Caco-2 (cell line): ENCODE measurements around the gene FOXF1. TPM values are rescaled to one million over a fixed set of nuclear protein-coding genes. Genes with fewer than 3 reads are reported as not detected.

Experiments used
- BruUV-seq: library from RNA; stranded (reverse); fragments of 400-500 nt; replicated peaks from 2 replicates; lab custom pipeline; 2021; lab: Mats Ljungman, UMichigan
- CTCF ChIA-PET: fragments of 300-600 bp; sonication (Branson Sonifier 250); formaldehyde crosslinking; loops from one replicate; lab custom pipeline; 2022; ENCODE audit warnings: antibody characterized with exemption; lab: Charles Lee
- POLR2A ChIA-PET: fragments of 300-600 bp; sonication (Branson Sonifier 250); formaldehyde crosslinking; loops from one replicate; lab custom pipeline; 2022; ENCODE audit warnings: antibody characterized with exemption; lab: Charles Lee
- DNase-seq, 2 experiments: peaks; one replicate each; pipeline versions ENCODE4 v3.0.0 to v3.0.0-alpha.2; 2020 to 2022
- H3K27me3 ChIP-seq: replicated peaks from 2 replicates; pipeline ENCODE4 v1.6.0; 2011; ENCODE audit warnings: low read length; ENCODE audit not compliant: control insufficient read depth, insufficient read depth
- H3K36me3 ChIP-seq: 2 replicates; pipeline ENCODE4 v1.5.1; 2011; ENCODE audit warnings: low read length; ENCODE audit not compliant: control insufficient read depth, insufficient read depth
- H3K4me1 ChIP-seq: fragments of 250-450 bp; sonication (Bioruptor Pico); 2 replicates; pipeline ENCODE4 v1.5.1; 2020; ENCODE audit warnings: mild to moderate bottlenecking
- H3K4me3 ChIP-seq: 2 replicates; pipeline ENCODE4 v1.5.1; 2011; ENCODE audit warnings: low read depth, mild to moderate bottlenecking, control low read depth, low read length
- H3K9me3 ChIP-seq: fragments of 250-450 bp; sonication (Bioruptor Pico); 2 replicates; pipeline ENCODE4 v1.5.1; 2020; ENCODE audit warnings: mild to moderate bottlenecking, moderate library complexity
- H3K27ac Mint-ChIP-seq: one replicate; pipeline ENCODE4 v1.8.0; 2022; ENCODE audit warnings: mixed read lengths; ENCODE audit not compliant: unreplicated experiment
- H3K27me3 Mint-ChIP-seq: one replicate; pipeline ENCODE4 v1.8.0; 2022; ENCODE audit warnings: mixed read lengths; ENCODE audit not compliant: insufficient read depth, unreplicated experiment
- H3K36me3 Mint-ChIP-seq: one replicate; pipeline ENCODE4 v1.8.0; 2022; ENCODE audit warnings: mild to moderate bottlenecking, mixed read lengths; ENCODE audit not compliant: insufficient read depth, unreplicated experiment
- H3K4me1 Mint-ChIP-seq: one replicate; pipeline ENCODE4 v1.8.0; 2022; ENCODE audit warnings: low read depth, mixed read lengths; ENCODE audit not compliant: unreplicated experiment
- H3K4me3 Mint-ChIP-seq: one replicate; pipeline ENCODE4 v1.8.0; 2022; ENCODE audit warnings: mild to moderate bottlenecking, moderate library complexity, mixed read lengths; ENCODE audit not compliant: unreplicated experiment
- H3K9me3 Mint-ChIP-seq: one replicate; pipeline ENCODE4 v1.8.0; 2022; ENCODE audit warnings: mixed read lengths; ENCODE audit not compliant: unreplicated experiment
- CTCF ChIP-seq, 2 experiments: fragments of 200-600 bp in 1 of 2; IDR thresholded peaks; 1 replicate in 1 of 2; 2 replicates in 1 of 2; pipeline versions ENCODE4 v1.5.1 to v1.8.0; 2011 to 2022; ENCODE audit warnings: antibody characterized with exemption in 1 of 2, control low read depth in 1 of 2, inconsistent platforms in 1 of 2, low read depth in 1 of 2, low read length in 1 of 2, mild to moderate bottlenecking in 1 of 2, moderate library complexity in 1 of 2; ENCODE audit not compliant: insufficient read depth in 1 of 2, severe bottlenecking in 1 of 2, unreplicated experiment in 1 of 2
- intact Hi-C: fragments of 100-400 bp; cut with micrococcal nuclease; formaldehyde crosslinking; loops from one replicate; pipeline ENCODE4 v1.10.0; 2022; ENCODE audit not compliant: unreplicated experiment
- total RNA-seq: library from RNA; stranded (reverse); gene quantifications from 2 replicates; pipeline ENCODE4 v1.2.3, GENCODE V29; 2022

The FOXF1 gene
- total RNA-seq, 1 experiment from 2014 or later = 0.09 TPM

- Mint-ChIP-seq H3K4me3 (no peak overlapping the region), H3K27me3 (peaks cover 58% of the 10 kb centered on the region), H3K9me3 (no peaks in the 10 kb centered on the region), H3K27ac (no peak overlapping the region), H3K36me3 (no peaks in the 10 kb centered on the region), H3K4me1 (no peaks in the 10 kb centered on the region)
- no TSS peak for BruUV-seq
- ChIA-PET CTCF (no interaction called here), POLR2A (no interaction called here)
- peaks cover 12% of the 10 kb centered on the region for H3K4me1 ChIP-seq
- H3K4me3 ChIP-seq = no peak overlapping the region
- H3K9me3 ChIP-seq = no peaks in the 10 kb centered on the region
- no peak for DNase-seq
- H3K27me3 ChIP-seq = peaks cover 21% of the 10 kb centered on the region
- intact Hi-C loops = no loop called here
- TF ChIP-seq CTCF (IDR thresholded peaks at IDR 0.05; ENCODE audit: insufficient read depth in 1 of 2, low read depth in 1 of 2, low read length in 1 of 2, severe bottlenecking in 1 of 2, unreplicated experiment in 1 of 2) = no peak
- no peaks in the 10 kb centered on the region for H3K36me3 ChIP-seq
Observed at GRCh38 chr16:86505899-86506864, 4.1 kb upstream of the FOXF1 start.

DNA sequence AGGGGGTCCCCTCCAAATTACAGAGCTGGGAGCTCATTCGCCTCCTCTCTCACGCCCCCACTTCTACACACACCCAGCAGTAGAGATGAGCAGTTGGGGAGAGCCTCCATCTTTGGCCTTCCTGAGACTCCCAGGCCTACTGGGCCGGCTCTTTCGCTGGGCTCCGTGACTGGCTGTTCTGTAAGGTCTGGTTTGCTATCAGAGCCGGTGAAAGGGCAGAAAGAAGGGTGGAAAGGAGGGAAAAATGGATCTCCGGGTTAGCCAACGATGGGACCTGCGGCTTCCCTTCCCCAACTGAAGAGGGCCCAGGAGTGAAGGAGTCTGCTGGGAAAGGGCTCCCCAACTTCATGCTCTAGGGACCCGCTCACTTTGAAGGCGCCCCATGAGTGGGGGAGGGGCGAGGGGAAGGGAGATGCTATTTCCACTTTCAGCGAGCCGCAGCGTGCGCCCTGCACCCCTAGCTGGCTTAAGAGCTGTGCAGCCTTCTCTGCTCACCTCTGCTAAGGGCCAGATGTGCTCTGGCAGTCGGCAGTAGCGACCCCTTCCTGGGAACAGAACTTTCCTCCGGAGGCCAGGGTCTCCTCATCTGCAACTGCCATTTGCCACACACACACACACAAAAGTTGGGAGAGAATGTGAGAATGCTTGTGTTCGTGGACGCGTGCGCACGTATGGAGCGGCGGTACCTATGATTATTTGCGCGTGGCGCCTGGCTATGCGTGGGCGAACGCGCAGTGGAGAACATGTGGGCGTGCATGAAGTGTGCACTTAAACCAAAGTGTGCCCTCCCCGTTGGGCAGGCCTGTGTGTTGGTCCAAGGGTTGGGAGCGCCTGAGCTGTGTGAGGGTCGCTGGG, 2.9 kb upstream of the FOXF1 start:
- intact Hi-C loops = no loop called here
- Histone ChIP-seq H3K9me3 (no peaks in the 10 kb centered on the region), H3K4me3 (no peak overlapping the region), H3K4me1 (peaks cover 12% of the 10 kb centered on the region), H3K27me3 (peaks cover 21% of the 10 kb centered on the region), H3K36me3 (no peaks in the 10 kb centered on the region)
- TF ChIP-seq CTCF (IDR thresholded peaks at IDR 0.05; ENCODE audit: insufficient read depth in 1 of 2, low read depth in 1 of 2, low read length in 1 of 2, severe bottlenecking in 1 of 2, unreplicated experiment in 1 of 2) = no peak
- POLR2A ChIA-PET = no interaction called here
- no peaks in the 10 kb centered on the region for H3K4me1 Mint-ChIP-seq
- CTCF ChIA-PET = no interaction called here
- DNase-seq = no peak
- H3K9me3 Mint-ChIP-seq = no peaks in the 10 kb centered on the region
- no TSS peak for BruUV-seq
- H3K4me3 Mint-ChIP-seq = peak overlapping the region; percentile 47
- peaks cover 56% of the 10 kb centered on the region for H3K27me3 Mint-ChIP-seq
- H3K27ac Mint-ChIP-seq = no peak overlapping the region
- H3K36me3 Mint-ChIP-seq = no peaks in the 10 kb centered on the region
